ENCODE measurements around the gene RYR2.

- TF ChIP-seq EZH2 (IDR thresholded peaks at IDR 0.05; ENCODE audit: insufficient read depth, poor library complexity, severe bottlenecking) (no peak), EZH2phosphoT487 (IDR thresholded peaks at IDR 0.05; ENCODE audit: insufficient read depth, low read depth) (no peak)
These were observed 197.3 kb downstream of the RYR2 start for GRCh38 chr1:237239248-237239647.
